GM23248 (cell line): ENCODE data around the gene ATP5PB.

Experiments
- EZH2 ChIP-seq: fragments of 200-600 bp; sonication (generic); IDR thresholded peaks from 2 replicates; pipeline ENCODE4 v1.6.1; 2018; ENCODE audit warnings: antibody characterized with exemption, mild to moderate bottlenecking; ENCODE audit not compliant: insufficient read depth, poor library complexity, severe bottlenecking
- EZH2phosphoT487 ChIP-seq: fragments of 200-600 bp; sonication (generic); IDR thresholded peaks from 2 replicates; pipeline ENCODE4 v1.6.1; 2018; ENCODE audit warnings: antibody characterized with exemption, moderate library complexity, mild to moderate bottlenecking, low read depth; ENCODE audit not compliant: insufficient read depth

DNA sequence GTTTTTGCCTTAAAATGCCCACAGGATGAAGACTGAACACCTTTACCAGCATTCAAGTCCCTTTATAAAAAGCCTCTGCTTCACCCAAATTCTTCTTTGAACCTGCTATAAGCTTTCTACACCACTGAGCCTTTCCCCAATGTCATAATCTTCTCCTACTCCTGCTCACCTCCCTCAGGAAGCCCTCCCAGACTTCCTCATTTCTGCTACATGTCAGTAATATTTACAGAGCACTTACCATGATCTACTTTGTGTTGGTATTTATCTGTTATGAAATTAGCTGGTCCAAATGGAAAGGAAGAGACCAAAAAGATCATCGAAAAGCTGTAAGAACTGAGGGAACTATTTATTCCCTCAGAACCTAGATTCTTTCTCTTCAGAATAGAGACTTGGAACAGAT is 30.2 kb upstream of the ATP5PB start:
- TF ChIP-seq EZH2 (no peak), EZH2phosphoT487 (no peak)
